Sigmoid colon (tissue), 4 donors: ENCODE data around the gene SPINDOC.

Source experiments
- EP300 ChIP-seq, 4 donors: sonication (generic); formaldehyde crosslinking; IDR thresholded peaks; one replicate each; pipeline ENCODE4 v1.6.1; 2017; ENCODE audit warnings: antibody characterized with exemption in 4 of 4
- POLR2A ChIP-seq, 2 donors: fragments of 450-650 bp; IDR thresholded peaks; one replicate each; pipeline ENCODE4 v1.6.1; 2016; ENCODE audit warnings: antibody characterized with exemption in 2 of 2, mild to moderate bottlenecking in 2 of 2, moderate library complexity in 2 of 2
- POLR2AphosphoS5 ChIP-seq, 4 donors: sonication (generic); formaldehyde crosslinking; IDR thresholded peaks; one replicate each; pipeline ENCODE4 v1.6.1; 2017; ENCODE audit warnings: antibody characterized with exemption in 4 of 4
- TF ChIP-seq, protein P1 (sequence below), 4 experiments: fragments of 450-650 bp in 3 of 4; fragments of 200-600 bp in 1 of 4; IDR thresholded peaks; one replicate each; pipeline ENCODE4 v1.5.1; 2016 to 2019; ENCODE audit warnings: antibody characterized with exemption in 4 of 4, mild to moderate bottlenecking in 3 of 4, moderate library complexity in 2 of 4

- no peak for TF ChIP-seq POLR2A (IDR thresholded peaks at IDR 0.05)
- TF ChIP-seq, protein P1, sequence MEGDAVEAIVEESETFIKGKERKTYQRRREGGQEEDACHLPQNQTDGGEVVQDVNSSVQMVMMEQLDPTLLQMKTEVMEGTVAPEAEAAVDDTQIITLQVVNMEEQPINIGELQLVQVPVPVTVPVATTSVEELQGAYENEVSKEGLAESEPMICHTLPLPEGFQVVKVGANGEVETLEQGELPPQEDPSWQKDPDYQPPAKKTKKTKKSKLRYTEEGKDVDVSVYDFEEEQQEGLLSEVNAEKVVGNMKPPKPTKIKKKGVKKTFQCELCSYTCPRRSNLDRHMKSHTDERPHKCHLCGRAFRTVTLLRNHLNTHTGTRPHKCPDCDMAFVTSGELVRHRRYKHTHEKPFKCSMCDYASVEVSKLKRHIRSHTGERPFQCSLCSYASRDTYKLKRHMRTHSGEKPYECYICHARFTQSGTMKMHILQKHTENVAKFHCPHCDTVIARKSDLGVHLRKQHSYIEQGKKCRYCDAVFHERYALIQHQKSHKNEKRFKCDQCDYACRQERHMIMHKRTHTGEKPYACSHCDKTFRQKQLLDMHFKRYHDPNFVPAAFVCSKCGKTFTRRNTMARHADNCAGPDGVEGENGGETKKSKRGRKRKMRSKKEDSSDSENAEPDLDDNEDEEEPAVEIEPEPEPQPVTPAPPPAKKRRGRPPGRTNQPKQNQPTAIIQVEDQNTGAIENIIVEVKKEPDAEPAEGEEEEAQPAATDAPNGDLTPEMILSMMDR (IDR thresholded peaks at IDR 0.05), result no peak
- no peak for TF ChIP-seq EP300 (IDR thresholded peaks at IDR 0.05)
- no peak for TF ChIP-seq POLR2AphosphoS5 (IDR thresholded peaks at IDR 0.05)
Observed at GRCh38 chr11:63838150-63838677, 25.0 kb downstream of the SPINDOC start.
